Fibroblast of mammary gland (primary cell): ENCODE data around the gene TMEM271.

Source experiments
- DNase-seq: peaks from one replicate; pipeline ENCODE4 v3.0.0-alpha.2; 2010; ENCODE audit warnings: low read depth
- H3K4me3 ChIP-seq: 2 replicates; pipeline ENCODE4 v1.5.1; 2011; ENCODE audit warnings: low read depth, mild to moderate bottlenecking, low read length, moderate library complexity; ENCODE audit not compliant: control insufficient read depth
- TF ChIP-seq, protein P1 (sequence below): conservative IDR thresholded peaks from 2 replicates; pipeline ENCODE4 v1.5.1; 2011; ENCODE audit warnings: low read depth, low read length, inconsistent platforms; ENCODE audit not compliant: control insufficient read depth, insufficient read depth

Gene TMEM271, protein sequence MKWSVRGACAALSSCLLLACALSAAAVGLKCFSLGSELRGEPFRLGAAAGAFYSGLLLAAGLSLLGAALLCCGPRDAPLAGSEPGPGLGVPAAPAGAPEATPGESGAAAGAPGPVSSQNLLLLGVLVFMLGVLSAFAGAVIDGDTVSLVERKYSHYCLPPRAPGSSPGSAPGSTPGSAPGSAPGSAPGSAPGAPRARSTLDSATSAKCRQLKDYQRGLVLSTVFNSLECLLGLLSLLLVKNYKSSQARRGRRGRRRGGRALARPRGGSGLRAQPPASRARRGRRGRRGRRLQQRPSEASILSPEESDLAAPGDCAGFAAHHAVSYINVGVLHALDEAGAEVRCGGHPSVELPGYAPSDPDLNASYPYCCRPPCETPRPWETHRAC

DNA sequence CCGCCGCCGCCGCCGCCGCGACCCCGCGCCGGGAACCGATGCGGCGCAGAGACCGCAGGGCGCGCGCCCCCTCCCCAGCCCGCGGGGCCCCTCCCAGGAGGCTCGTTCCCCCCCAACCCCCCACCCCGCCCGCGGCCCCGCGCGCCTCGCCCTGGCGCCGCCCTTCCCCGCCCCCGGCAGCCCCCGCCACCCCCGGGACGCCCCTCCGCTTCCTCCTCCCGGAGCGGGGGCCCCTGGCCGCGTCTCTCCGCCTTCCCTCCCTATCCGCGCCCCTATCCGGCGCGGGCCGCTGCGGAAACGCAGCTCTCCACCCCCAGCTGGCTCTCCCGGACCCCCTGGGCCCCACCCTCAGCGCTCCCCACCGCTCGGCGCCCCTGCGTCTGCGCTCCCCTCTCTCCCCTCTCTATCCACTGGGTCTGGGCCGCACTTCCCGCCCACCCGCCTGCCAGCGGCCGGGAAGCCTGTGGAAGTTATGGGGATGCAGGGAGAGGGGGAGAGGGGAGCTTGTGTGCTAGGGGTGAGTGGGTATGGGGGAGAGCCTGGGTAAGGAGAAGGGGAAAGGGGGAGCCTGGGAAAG, at the start of gene TMEM271:
TSS of gene TMEM271 (minus strand) at position 51 of the 577 bp plus-strand sequence. CDS start 233 bp downstream, outside the sequence.
- TF ChIP-seq, protein P1, sequence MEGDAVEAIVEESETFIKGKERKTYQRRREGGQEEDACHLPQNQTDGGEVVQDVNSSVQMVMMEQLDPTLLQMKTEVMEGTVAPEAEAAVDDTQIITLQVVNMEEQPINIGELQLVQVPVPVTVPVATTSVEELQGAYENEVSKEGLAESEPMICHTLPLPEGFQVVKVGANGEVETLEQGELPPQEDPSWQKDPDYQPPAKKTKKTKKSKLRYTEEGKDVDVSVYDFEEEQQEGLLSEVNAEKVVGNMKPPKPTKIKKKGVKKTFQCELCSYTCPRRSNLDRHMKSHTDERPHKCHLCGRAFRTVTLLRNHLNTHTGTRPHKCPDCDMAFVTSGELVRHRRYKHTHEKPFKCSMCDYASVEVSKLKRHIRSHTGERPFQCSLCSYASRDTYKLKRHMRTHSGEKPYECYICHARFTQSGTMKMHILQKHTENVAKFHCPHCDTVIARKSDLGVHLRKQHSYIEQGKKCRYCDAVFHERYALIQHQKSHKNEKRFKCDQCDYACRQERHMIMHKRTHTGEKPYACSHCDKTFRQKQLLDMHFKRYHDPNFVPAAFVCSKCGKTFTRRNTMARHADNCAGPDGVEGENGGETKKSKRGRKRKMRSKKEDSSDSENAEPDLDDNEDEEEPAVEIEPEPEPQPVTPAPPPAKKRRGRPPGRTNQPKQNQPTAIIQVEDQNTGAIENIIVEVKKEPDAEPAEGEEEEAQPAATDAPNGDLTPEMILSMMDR, result no peak
- H3K4me3 ChIP-seq, result no peak within 1 kb of the TSS
- DNase-seq, result no peak

DNA sequence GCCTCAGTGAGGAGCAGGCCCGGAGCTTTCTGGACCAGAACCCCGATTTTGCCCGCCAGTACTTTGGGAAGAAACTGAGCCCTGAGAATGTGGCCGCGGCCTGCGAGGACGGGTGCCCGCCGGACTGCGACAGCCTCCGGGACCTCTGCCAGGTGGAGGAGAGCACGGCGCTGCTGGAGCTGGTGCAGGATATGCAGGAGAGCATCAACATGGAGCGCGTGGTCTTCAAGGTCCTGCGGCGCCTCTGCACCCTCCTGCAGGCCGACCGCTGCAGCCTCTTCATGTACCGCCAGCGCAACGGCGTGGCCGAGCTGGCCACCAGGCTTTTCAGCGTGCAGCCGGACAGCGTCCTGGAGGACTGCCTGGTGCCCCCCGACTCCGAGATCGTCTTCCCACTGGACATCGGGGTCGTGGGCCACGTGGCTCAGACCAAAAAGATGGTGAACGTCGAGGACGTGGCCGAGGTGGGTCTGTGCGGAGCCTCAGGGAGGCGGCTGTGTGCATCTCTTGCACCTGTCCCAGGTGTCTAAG, 49.6 kb upstream of the TMEM271 start:
- DNase-seq, result no peak
- H3K4me3 ChIP-seq, result no peak overlapping the region
- TF ChIP-seq, protein P1, result no peak

DNA sequence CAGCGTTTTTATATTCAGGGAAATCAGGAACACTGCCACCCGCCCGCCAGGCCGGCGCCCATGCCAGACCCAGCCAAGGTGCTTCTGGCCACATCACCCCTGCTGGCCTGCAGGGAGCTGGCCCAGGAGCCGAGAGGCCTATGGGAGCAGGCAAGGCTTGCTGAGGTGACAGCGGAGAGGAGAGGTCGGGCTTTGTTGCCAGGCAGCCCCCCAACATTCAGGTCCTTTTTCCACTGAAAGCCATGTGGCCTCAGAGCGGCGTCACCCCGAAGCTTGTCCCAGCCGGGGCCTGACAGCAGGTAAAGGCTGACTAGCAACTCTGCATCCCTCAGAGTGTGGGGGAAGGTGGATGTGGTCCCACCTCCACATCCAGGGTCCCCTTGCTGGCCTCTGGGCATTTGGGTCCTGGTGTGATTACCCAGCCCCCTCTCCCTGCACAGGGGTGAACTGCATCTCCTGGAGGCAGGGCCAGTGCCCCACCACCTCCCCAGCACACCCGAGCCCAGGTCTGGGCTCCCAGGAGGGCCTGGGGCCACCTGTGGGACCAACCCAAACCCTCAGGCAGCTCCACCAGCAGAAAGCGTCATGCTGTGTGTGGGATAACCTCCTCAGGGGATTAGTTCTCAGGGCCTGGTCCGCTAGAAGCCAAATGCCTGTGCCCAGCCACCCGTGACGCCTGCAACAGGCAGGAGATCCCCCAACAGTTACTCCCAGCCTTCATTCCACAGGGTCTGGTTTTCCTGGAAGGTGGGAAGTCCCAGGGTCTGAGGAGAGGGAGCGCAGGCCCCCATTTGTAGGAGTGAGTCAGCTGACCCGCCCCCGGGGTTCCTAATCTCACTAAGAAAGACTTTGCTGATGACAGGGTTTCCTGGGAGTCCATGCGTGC, 48.9 kb upstream of the TMEM271 start, which contains the start of gene PDE6B:
TSS of gene PDE6B (plus strand) at position 869 of the 886 bp plus-strand sequence. CDS start 54 bp downstream, outside the sequence.
- DNase-seq, result no peak
- H3K4me3 ChIP-seq, result no peak within 1 kb of the TSS
- TF ChIP-seq, protein P1, result no peak

DNA sequence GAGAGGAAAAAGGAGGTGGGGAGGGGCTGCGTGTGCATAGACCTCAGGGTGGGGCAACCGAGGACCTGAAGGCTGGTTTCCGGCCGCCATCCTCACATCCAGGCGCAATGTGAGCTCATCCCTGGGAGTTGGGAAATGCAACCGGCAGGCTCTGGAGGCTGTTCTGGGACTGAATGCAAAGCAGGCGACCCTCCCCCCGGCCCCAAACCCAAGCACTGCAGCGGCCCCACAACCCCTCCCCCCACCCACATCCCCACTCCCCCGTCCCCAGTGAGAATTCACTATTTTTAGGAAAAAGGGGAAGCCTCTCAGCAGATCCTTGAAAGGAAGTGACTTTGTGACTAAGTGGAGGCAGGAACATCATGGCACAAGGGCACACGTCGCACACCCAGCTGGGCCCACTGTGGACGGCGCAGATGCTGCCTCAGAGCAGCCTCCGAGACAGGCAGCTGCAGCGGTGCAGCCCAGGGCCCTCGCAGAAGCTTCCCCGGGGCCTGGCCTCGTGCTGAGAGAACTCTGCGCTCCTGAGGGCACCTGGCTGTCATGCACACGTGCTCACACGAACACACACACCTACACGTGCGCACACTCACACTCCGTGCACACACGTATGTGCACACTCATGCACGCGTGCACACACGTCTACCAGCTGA, 47.9 kb upstream of the TMEM271 start:
- H3K4me3 ChIP-seq, result no peak overlapping the region
- DNase-seq, result no peak
- TF ChIP-seq, protein P1, result no peak

DNA sequence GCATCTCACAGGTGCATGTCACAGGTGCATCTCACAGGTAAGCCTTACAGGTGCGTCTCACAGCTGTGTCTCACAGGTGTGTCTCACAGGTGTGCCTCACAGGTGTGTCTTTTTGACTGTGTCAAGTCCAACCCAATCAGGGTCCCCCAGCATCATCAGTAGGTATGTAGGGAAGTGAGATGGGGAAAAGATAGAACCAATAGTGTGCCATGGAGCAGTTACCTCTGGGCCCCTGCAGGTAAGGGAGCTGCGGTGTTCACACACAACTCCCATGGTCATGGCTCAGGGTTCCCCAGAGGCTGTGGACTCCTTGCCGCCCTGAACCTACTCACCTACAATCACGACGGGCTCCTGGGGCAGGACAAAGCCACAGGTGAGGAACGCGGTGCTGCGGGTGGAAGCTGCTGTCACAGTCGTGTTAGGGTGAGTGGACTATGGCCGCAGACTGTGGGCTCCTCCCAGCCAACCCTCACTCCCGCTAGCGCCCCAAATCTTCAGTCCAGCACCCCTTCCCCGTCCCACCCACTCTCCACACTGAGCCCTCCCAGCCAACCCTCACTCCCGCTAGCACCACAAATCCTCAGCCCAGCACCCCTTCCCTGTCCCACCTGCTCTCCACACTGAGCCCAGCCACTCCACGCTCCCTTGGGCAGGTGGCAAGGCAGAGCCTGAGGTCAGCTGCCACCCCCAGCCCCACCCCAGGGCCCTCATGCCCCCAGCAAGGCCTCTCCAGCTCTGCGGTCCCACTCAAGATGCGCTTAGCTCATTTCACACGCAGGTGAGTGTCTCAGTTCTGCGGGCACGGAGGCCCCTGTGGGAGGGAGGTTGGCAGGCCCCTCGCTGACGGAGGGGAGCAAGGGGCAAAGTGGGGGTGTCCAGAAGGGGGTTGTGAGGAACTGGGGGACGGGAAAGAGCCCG, 47.2 kb upstream of the TMEM271 start:
- TF ChIP-seq, protein P1, result no peak
- DNase-seq, result no peak
- no peak overlapping the region for H3K4me3 ChIP-seq
